Measurements from ENCODE around the gene RAMACL.

DNA sequence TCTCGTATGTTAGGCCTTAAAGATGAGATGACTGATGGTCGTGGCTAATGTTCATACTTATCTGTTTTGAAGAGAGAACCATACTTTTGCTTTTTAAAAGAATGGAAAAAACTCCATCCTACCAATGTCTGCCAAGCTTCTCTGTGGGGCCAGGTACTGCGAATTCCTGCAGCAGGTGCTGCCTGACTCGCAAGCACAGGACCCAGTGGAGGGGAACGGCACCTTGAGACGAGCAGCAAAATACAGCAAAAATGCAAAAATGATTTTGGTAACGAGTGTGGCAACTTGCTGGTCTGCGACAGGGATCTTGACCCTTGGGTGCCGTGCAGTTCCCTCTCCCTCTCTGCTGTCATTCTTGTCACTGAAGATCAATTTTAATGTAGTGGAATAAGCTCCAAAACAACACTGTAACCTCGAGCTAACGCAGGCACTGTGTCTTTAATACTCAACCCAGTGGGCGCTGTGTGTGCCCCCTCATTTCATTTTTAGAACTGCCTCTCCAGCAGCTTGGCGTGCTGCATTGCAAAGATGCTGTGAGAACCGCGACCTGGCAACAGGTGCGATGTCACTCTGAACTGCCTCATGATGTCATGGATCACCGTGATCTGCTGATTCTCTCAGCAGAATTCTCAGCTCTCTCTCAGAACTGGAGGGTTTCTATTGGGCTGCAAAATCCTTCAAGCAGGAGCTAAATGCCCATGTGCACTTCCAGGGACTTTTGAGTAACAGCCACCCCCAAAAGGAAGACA, 51.6 kb downstream of the RAMACL start:
- TF ChIP-seq, protein P1, sequence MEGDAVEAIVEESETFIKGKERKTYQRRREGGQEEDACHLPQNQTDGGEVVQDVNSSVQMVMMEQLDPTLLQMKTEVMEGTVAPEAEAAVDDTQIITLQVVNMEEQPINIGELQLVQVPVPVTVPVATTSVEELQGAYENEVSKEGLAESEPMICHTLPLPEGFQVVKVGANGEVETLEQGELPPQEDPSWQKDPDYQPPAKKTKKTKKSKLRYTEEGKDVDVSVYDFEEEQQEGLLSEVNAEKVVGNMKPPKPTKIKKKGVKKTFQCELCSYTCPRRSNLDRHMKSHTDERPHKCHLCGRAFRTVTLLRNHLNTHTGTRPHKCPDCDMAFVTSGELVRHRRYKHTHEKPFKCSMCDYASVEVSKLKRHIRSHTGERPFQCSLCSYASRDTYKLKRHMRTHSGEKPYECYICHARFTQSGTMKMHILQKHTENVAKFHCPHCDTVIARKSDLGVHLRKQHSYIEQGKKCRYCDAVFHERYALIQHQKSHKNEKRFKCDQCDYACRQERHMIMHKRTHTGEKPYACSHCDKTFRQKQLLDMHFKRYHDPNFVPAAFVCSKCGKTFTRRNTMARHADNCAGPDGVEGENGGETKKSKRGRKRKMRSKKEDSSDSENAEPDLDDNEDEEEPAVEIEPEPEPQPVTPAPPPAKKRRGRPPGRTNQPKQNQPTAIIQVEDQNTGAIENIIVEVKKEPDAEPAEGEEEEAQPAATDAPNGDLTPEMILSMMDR (conservative IDR thresholded peaks at IDR 0.05; ENCODE audit: low read depth, low read length) = no peak
- no peak for TF ChIP-seq EZH2 (IDR thresholded peaks at IDR 0.05; ENCODE audit: borderline replicate concordance, low read depth, low read length, poor library complexity, severe bottlenecking)

Measured in A673 (cell line).